T-cell (primary cell): ENCODE results near the gene SLC39A13. TPM values are rescaled to one million over a fixed set of nuclear protein-coding genes. Genes with fewer than 3 reads are reported as not detected.

Experiments
- ATAC-seq, 4 experiments: fragments of 200-7000 bp in 3 of 4; fragments of 150-1000 bp in 1 of 4; cut with Tn5 transposase; replicated peaks in 1 of 4; 1 replicate in 3 of 4; 2 replicates in 1 of 4; pipeline ENCODE4 v1.10.0; 2021; ENCODE audit warnings: moderate library complexity in 3 of 4, mild to moderate bottlenecking in 2 of 4, moderate number of reproducible peaks in 1 of 4
- CTCF ChIA-PET, 2 donors: fragments of 300-600 bp; sonication (Branson Sonifier 250); formaldehyde crosslinking; loops; one replicate each; lab custom pipeline; 2022; ENCODE audit warnings: antibody characterized with exemption in 2 of 2; lab: Charles Lee
- POLR2A ChIA-PET, 2 donors: fragments of 300-600 bp; sonication (Branson Sonifier 250); formaldehyde crosslinking; loops; one replicate each; lab custom pipeline; 2022; ENCODE audit warnings: antibody characterized with exemption in 2 of 2; lab: Charles Lee
- DNase-seq, 35 experiments: peaks; one replicate each; pipeline versions ENCODE4 v3.0.0 to v3.0.0-alpha.2; 2013 to 2023
- H3K27ac ChIP-seq: one replicate; pipeline ENCODE4 v1.5.1; 2013; ENCODE audit warnings: low read length
- H3K27me3 ChIP-seq, 2 experiments: replicated peaks in 1 of 2; 1 replicate in 1 of 2; 2 replicates in 1 of 2; pipeline versions ENCODE4 v1.6.1 to v1.7.0; 2013; ENCODE audit warnings: low read length in 1 of 2, mixed read lengths in 1 of 2; ENCODE audit not compliant: control insufficient read depth in 2 of 2, insufficient read depth in 2 of 2; ENCODE audit errors: extremely low read depth in 1 of 2
- H3K36me3 ChIP-seq, 2 donors: 1 replicate in 1 of 2; 2 replicates in 1 of 2; pipeline versions ENCODE4 v1.6.1 to v1.7.0; 2013; ENCODE audit warnings: low read length in 1 of 2; ENCODE audit not compliant: control insufficient read depth in 2 of 2, insufficient read depth in 1 of 2; ENCODE audit errors: extremely low read depth in 1 of 2
- H3K4me1 ChIP-seq, 2 experiments: 1 replicate in 1 of 2; 2 replicates in 1 of 2; pipeline versions ENCODE4 v1.6.1 to v1.7.0; 2013; ENCODE audit warnings: low read length in 2 of 2, mixed read lengths in 1 of 2; ENCODE audit not compliant: insufficient read depth in 2 of 2, control insufficient read depth in 1 of 2; ENCODE audit errors: extremely low read depth in 1 of 2
- H3K4me3 ChIP-seq, 2 donors: 1 replicate in 1 of 2; 2 replicates in 1 of 2; pipeline versions ENCODE4 v1.5.1 to v1.7.0; 2013; ENCODE audit warnings: mild to moderate bottlenecking in 2 of 2, low read length in 1 of 2, moderate library complexity in 1 of 2; ENCODE audit not compliant: control insufficient read depth in 1 of 2; ENCODE audit errors: extremely low read depth in 1 of 2
- H3K9me3 ChIP-seq: 2 replicates; pipeline ENCODE4 v1.7.0; 2013
- H3K27ac Mint-ChIP-seq, 2 donors: one replicate each; pipeline ENCODE4 v1.8.0; 2020 to 2021; ENCODE audit warnings: mild to moderate bottlenecking in 2 of 2, mixed read lengths in 2 of 2
- H3K27me3 Mint-ChIP-seq, 2 donors: one replicate each; pipeline ENCODE4 v1.8.0; 2021 to 2022; ENCODE audit warnings: mixed read lengths in 2 of 2
- H3K36me3 Mint-ChIP-seq: one replicate; pipeline ENCODE4 v1.8.0; 2021; ENCODE audit warnings: mixed read lengths
- H3K4me1 Mint-ChIP-seq, 3 donors: one replicate each; pipeline ENCODE4 v1.8.0; 2020 to 2022; ENCODE audit warnings: mixed read lengths in 3 of 3, mild to moderate bottlenecking in 1 of 3
- H3K4me3 Mint-ChIP-seq, 3 donors: one replicate each; pipeline ENCODE4 v1.8.0; 2020 to 2022; ENCODE audit warnings: mild to moderate bottlenecking in 3 of 3, mixed read lengths in 3 of 3, moderate library complexity in 3 of 3
- H3K9me3 Mint-ChIP-seq, 3 donors: one replicate each; pipeline ENCODE4 v1.8.0; 2020 to 2022; ENCODE audit warnings: mixed read lengths in 3 of 3
- WGBS: methylation state at CpG from one replicate; pipeline ENCODE4 v1.1.5; 2013; ENCODE audit warnings: missing lambda C conversion rate; ENCODE audit not compliant: insufficient coverage; 5-methylcytosine and 5-hydroxymethylcytosine counted together
- total RNA-seq, 35 experiments: library from RNA in 6 of 35; stranded (reverse) in 6 of 35; fragments of 120-200 nt in 1 of 35; gene quantifications; one replicate each; pipeline versions ENCODE4 v1.2.1 to v1.2.4 and lab custom pipeline; 2013 to 2026

The SLC39A13 gene
- total RNA-seq, 5 donors from 2014 or later (not counting 1 experiment from before 2014, with no cell fraction given), result 45.6 to 67.0 (median 65.2) TPM

GRCh38 chr11:47375546-47376085, 32.8 kb upstream of the SLC39A13 start:
- DNase-seq, result no peak
- peaks cover 0 to 6% (median 2%) of the 10 kb centered on the region in 3 donors for H3K4me1 Mint-ChIP-seq
- no peaks in the 10 kb centered on the region for H3K36me3 Mint-ChIP-seq
- whole genome bisulfite sequencing, result 84% methylated on average over 7 of the region's 13 CpGs
- H3K4me3 ChIP-seq, result no peak overlapping the region
- no peaks in the 10 kb centered on the region for H3K27me3 ChIP-seq
- no peaks in the 10 kb centered on the region for H3K9me3 ChIP-seq
- H3K36me3 ChIP-seq, result no peaks in the 10 kb centered on the region
- CTCF ChIA-PET, result interaction anchor here in 1 of 2 donors (2.1 kb wide), 1 partner anchor 35 kb away, joined by 18 read pairs; no protein-coding TSS in a partner anchor
- H3K4me1 ChIP-seq, result peaks cover 0 to 13% of the 10 kb centered on the region in 2 experiments
- H3K27ac Mint-ChIP-seq, result no peak overlapping the region
- no peak overlapping the region for H3K27ac ChIP-seq
- POLR2A ChIA-PET, result no interaction called here
- H3K27me3 Mint-ChIP-seq, result no peaks in the 10 kb centered on the region
- no peaks in the 10 kb centered on the region for H3K9me3 Mint-ChIP-seq
- no peak overlapping the region for H3K4me3 Mint-ChIP-seq
- no peak for ATAC-seq

GRCh38 chr11:47376107-47376524, 32.3 kb upstream of the SLC39A13 start:
- WGBS, result 80% methylated on average over 8 of the region's 8 CpGs
- no peaks in the 10 kb centered on the region for H3K27me3 Mint-ChIP-seq
- Histone ChIP-seq H3K36me3 (no peaks in the 10 kb centered on the region), H3K27ac (no peak overlapping the region), H3K27me3 (no peaks in the 10 kb centered on the region), H3K4me1 (peaks cover 0 to 13% of the 10 kb centered on the region in 2 experiments), H3K4me3 (no peak overlapping the region), H3K9me3 (no peaks in the 10 kb centered on the region)
- DNase-seq, result no peak
- ChIA-PET CTCF (interaction anchor here in 1 of 2 donors (0.6 kb wide), 1 partner anchor 48 kb away, joined by 3 read pairs; no protein-coding TSS in a partner anchor), POLR2A (no interaction called here)
- H3K9me3 Mint-ChIP-seq, result no peaks in the 10 kb centered on the region
- ATAC-seq, result no peak
- H3K4me1 Mint-ChIP-seq, result peaks cover 0 to 6% (median 2%) of the 10 kb centered on the region in 3 donors
- H3K27ac Mint-ChIP-seq, result no peak overlapping the region
- H3K4me3 Mint-ChIP-seq, result peak overlapping the region in 1 of 3 donors; percentile 19
- H3K36me3 Mint-ChIP-seq, result no peaks in the 10 kb centered on the region

GRCh38 chr11:47376525-47377371, 31.6 kb upstream of the SLC39A13 start:
- Histone ChIP-seq H3K27me3 (no peaks in the 10 kb centered on the region), H3K4me1 (peaks cover 0 to 13% of the 10 kb centered on the region in 2 experiments), H3K36me3 (no peaks in the 10 kb centered on the region), H3K4me3 (no peak overlapping the region), H3K27ac (no peak overlapping the region), H3K9me3 (no peaks in the 10 kb centered on the region)
- POLR2A ChIA-PET, result no interaction called here
- no peaks in the 10 kb centered on the region for H3K36me3 Mint-ChIP-seq
- no peaks in the 10 kb centered on the region for H3K27me3 Mint-ChIP-seq
- H3K4me1 Mint-ChIP-seq, result peaks cover 0 to 6% (median 2%) of the 10 kb centered on the region in 3 donors
- CTCF ChIA-PET, result interaction anchor here in 1 of 2 donors (0.5 to 0.6 kb wide), 2 partner anchors 48 to 249 kb away, joined by 3 read pairs; no protein-coding TSS in a partner anchor
- H3K9me3 Mint-ChIP-seq, result no peaks in the 10 kb centered on the region
- no peak overlapping the region for H3K27ac Mint-ChIP-seq
- 67% methylated on average over 8 of the region's 14 CpGs for WGBS
- DNase-seq (no peak), ATAC-seq (no peak)
- peak overlapping the region in 1 of 3 donors; percentile 47 for H3K4me3 Mint-ChIP-seq

- no peaks in the 10 kb centered on the region for H3K9me3 Mint-ChIP-seq
- Histone ChIP-seq H3K27me3 (no peaks in the 10 kb centered on the region), H3K4me3 (peak overlapping the region in 1 of 2 donors; percentile 11), H3K27ac (no peak overlapping the region), H3K9me3 (no peaks in the 10 kb centered on the region), H3K36me3 (no peaks in the 10 kb centered on the region), H3K4me1 (peaks cover 0 to 13% of the 10 kb centered on the region in 2 experiments)
- H3K27ac Mint-ChIP-seq, result no peak overlapping the region
- peaks cover 2 to 6% (median 5%) of the 10 kb centered on the region in 3 donors for H3K4me1 Mint-ChIP-seq
- ChIA-PET POLR2A (no interaction called here), CTCF (interaction anchor here in 1 of 2 donors (0.5 kb wide), 1 partner anchor 248 kb away, joined by 3 read pairs; no protein-coding TSS in a partner anchor)
- peak overlapping the region in 1 of 3 donors; percentile 47 for H3K4me3 Mint-ChIP-seq
- H3K27me3 Mint-ChIP-seq, result no peaks in the 10 kb centered on the region
- H3K36me3 Mint-ChIP-seq, result no peaks in the 10 kb centered on the region
- ATAC-seq, result no peak
- 77% methylated on average over 5 of the region's 5 CpGs for WGBS
- DNase-seq, result no peak
Observed at GRCh38 chr11:47377571-47378009, 30.8 kb upstream of the SLC39A13 start.

GRCh38 chr11:47378010-47378835, 30.2 kb upstream of the SLC39A13 start, which contains the start of gene SPI1:
Gene SPI1, minus strand, starts transcription at chr11:47378547. Its CDS starts 194 bp downstream, at chr11:47378353.
- ChIA-PET CTCF (no interaction called here), POLR2A (no interaction called here)
- ATAC-seq (peak in 1 of 4 experiments; percentile 33), DNase-seq (peak in 8 of 35 experiments; percentile 12 to 60 (median 26))
- Histone ChIP-seq H3K27me3 (no peaks in the 10 kb centered on the region), H3K4me3 (peak within 1 kb of the TSS in 1 of 2 donors; percentile 11), H3K9me3 (no peaks in the 10 kb centered on the region), H3K4me1 (peaks cover 0 to 13% of the 10 kb centered on the region in 2 experiments), H3K27ac (no peak within 1 kb of the TSS), H3K36me3 (no peaks in the 10 kb centered on the region)
- Mint-ChIP-seq H3K4me1 (peaks cover 2 to 6% (median 6%) of the 10 kb centered on the region in 3 donors), H3K27me3 (no peaks in the 10 kb centered on the region), H3K27ac (peak within 1 kb of the TSS in 1 of 2 donors; percentile 67), H3K4me3 (peak within 1 kb of the TSS in 1 of 3 donors; percentile 47), H3K9me3 (no peaks in the 10 kb centered on the region), H3K36me3 (no peaks in the 10 kb centered on the region)
- WGBS, result 62% methylated on average over 26 of the region's 31 CpGs

- ATAC-seq (no peak), DNase-seq (no peak)
- H3K27ac Mint-ChIP-seq, result peak overlapping the region in 1 of 2 donors; percentile 67
- no peaks in the 10 kb centered on the region for H3K9me3 ChIP-seq
- H3K4me1 Mint-ChIP-seq, result peaks cover 2 to 6% (median 6%) of the 10 kb centered on the region in 3 donors
- no peaks in the 10 kb centered on the region for H3K36me3 Mint-ChIP-seq
- no peaks in the 10 kb centered on the region for H3K9me3 Mint-ChIP-seq
- peaks cover 0 to 11% of the 10 kb centered on the region in 2 experiments for H3K4me1 ChIP-seq
- no peaks in the 10 kb centered on the region for H3K27me3 Mint-ChIP-seq
- no peak overlapping the region for H3K4me3 Mint-ChIP-seq
- H3K27ac ChIP-seq, result no peak overlapping the region
- no peaks in the 10 kb centered on the region for H3K36me3 ChIP-seq
- no peaks in the 10 kb centered on the region for H3K27me3 ChIP-seq
- CTCF ChIA-PET, result no interaction called here
- no peak overlapping the region for H3K4me3 ChIP-seq
- POLR2A ChIA-PET, result no interaction called here
Observed at GRCh38 chr11:47378836-47379170, 29.6 kb upstream of the SLC39A13 start.
